SH-SY5Y (cell line): Measurements from ENCODE around the gene RNPS1.

Source experiments
- GATA2 ChIP-seq: IDR thresholded peaks from 2 replicates; pipeline ENCODE4 v1.6.1; 2011; ENCODE audit warnings: mild to moderate bottlenecking, low read depth, low read length
- GATA3 ChIP-seq: IDR thresholded peaks from 2 replicates; pipeline ENCODE4 v1.6.1; 2011; ENCODE audit warnings: low read depth, mild to moderate bottlenecking, low read length, moderate library complexity

- no peak for TF ChIP-seq GATA3
- TF ChIP-seq GATA2, result no peak
These were observed 25.3 kb downstream of the RNPS1 start for GRCh38 chr16:2242598-2242997.
